ENCODE data around the gene HNRNPM.

The HNRNPM gene

DNA sequence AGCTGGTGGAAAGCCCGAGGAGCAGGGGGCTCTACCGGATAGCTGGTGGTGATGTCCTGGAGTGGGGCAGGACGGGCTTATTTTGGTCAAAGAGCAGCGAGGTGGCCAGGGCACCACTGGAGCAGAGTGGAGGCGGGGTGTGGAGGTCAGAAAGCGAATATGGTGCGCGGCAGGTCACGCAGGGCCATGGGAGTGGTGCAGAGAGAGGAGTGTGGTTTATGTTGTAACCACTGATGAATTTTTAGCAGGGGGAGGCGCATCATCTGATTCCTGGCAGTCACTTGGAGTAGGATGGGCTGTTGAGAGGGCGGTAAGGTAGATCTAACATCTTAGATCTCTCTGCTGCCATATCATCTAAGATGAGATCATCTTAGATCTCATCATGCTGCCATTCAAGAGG is 70.5 kb downstream of the HNRNPM start:
- ChIA-PET POLR2A (interaction anchor here (1.7 to 4.2 kb wide), 7 partner anchors 10 to 110 kb away, joined by 5 to 121 read pairs (median 18); partner anchors contain the start of gene MARCHF2), CTCF (no interaction called here)
- TF ChIP-seq L3MBTL2 (conservative IDR thresholded peaks at IDR 0.05) = no peak
- TF ChIP-seq SP1 (IDR thresholded peaks at IDR 0.05) = no peak
- TF ChIP-seq FOXA1 (IDR thresholded peaks at IDR 0.05) = no peak
- no peak for TF ChIP-seq FOXK2 (IDR thresholded peaks at IDR 0.05)
- no peak for TF ChIP-seq ARNT (IDR thresholded peaks at IDR 0.05)
- TF ChIP-seq LEF1 (IDR thresholded peaks at IDR 0.05; ENCODE audit: borderline replicate concordance) = no peak
- TF ChIP-seq FOXM1 (IDR thresholded peaks at IDR 0.05; ENCODE audit: borderline replicate concordance) = no peak
- TF ChIP-seq HDGF (IDR thresholded peaks at IDR 0.05; ENCODE audit: borderline replicate concordance) = no peak
- TF ChIP-seq NFRKB (IDR thresholded peaks at IDR 0.05) = no peak
- DNase-seq (ENCODE audit: extremely low spot score) = no peak

DNA sequence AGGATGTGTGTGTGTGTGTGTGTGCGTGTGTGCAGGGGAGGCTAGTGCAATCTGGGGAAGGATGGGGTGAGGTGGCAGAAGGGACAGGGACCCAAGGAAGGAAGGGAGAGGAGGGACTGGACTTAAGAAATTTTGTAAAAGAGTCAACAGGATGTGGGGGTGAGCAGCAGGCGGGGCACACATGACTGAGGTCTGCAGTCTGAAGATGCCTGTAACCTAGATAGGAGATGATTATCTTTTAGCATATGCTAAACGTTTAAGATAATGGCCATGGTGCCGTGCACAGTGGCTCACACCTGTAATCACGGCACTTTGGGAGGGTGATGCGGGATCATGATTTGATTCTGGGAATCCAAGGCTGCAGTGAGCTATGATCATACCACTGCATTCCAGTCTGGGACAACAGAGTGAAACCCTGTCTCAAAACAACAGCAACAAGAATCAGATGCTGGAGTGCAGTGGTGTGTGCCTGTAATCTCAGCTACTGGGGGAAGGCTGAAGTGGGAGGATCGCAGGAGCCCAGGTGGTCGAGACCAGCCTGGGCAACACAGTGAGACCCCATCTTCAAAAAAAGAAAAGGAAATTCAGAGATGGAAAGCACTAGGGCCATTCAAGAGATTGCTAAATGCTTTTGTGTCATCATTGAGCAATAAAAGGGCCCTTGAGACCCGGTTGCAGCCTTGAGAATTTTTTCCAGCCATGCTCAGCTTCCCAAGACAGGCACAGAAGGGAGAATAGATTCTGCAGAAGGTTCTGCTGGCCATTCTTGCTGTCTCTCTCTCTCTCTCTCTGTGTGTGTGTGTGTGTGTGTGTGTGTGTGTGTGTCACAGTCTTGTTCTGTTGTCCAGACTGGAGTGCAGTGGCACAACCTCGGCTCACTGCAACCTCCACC is 73.0 kb downstream of the HNRNPM start:
- ChIA-PET CTCF (no interaction called here), POLR2A (no interaction called here)
- DNase-seq (ENCODE audit: extremely low spot score) = no peak
- TF ChIP-seq NFRKB (IDR thresholded peaks at IDR 0.05) (no peak), FOXA1 (IDR thresholded peaks at IDR 0.05) (no peak), TARDBP (IDR thresholded peaks at IDR 0.05) (no peak)

DNA sequence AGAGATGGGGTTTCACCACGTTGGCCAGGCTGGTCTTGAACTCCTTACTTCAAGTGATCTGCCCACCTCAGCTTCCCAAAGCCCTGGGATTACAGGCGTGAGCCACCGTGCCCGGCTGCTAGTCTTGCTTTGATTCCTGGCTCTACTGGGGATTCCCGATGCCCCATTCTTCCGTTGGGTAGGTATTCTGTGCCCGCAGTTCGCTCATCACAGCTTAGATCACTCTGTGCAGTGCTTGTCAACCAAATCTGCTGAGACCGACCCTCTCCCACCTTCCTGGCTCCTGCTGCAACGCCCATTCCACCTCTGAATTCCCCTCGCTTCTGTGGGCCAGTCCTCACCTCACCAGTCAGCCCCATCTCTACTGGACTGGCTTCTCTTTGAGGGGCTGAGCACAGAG is 73.8 kb downstream of the HNRNPM start:
- ChIA-PET CTCF (no interaction called here), POLR2A (no interaction called here)
- no peak for DNase-seq (ENCODE audit: extremely low spot score)
- TF ChIP-seq ARNT (IDR thresholded peaks at IDR 0.05) (no peak), FOXK2 (IDR thresholded peaks at IDR 0.05) (no peak), SUZ12 (IDR thresholded peaks at IDR 0.05) (no peak), TARDBP (IDR thresholded peaks at IDR 0.05) (no peak), ZNF384 (IDR thresholded peaks at IDR 0.05) (no peak), LEF1 (IDR thresholded peaks at IDR 0.05; ENCODE audit: borderline replicate concordance) (no peak), BHLHE40 (IDR thresholded peaks at IDR 0.05; ENCODE audit: borderline replicate concordance) (no peak), L3MBTL2 (conservative IDR thresholded peaks at IDR 0.05) (no peak), FOXM1 (IDR thresholded peaks at IDR 0.05; ENCODE audit: borderline replicate concordance) (no peak), FOXA1 (IDR thresholded peaks at IDR 0.05) (no peak), NFRKB (IDR thresholded peaks at IDR 0.05) (no peak)
- TF ChIP-seq, protein P1, sequence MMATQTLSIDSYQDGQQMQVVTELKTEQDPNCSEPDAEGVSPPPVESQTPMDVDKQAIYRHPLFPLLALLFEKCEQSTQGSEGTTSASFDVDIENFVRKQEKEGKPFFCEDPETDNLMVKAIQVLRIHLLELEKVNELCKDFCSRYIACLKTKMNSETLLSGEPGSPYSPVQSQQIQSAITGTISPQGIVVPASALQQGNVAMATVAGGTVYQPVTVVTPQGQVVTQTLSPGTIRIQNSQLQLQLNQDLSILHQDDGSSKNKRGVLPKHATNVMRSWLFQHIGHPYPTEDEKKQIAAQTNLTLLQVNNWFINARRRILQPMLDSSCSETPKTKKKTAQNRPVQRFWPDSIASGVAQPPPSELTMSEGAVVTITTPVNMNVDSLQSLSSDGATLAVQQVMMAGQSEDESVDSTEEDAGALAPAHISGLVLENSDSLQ (IDR thresholded peaks at IDR 0.05) = no peak

DNA sequence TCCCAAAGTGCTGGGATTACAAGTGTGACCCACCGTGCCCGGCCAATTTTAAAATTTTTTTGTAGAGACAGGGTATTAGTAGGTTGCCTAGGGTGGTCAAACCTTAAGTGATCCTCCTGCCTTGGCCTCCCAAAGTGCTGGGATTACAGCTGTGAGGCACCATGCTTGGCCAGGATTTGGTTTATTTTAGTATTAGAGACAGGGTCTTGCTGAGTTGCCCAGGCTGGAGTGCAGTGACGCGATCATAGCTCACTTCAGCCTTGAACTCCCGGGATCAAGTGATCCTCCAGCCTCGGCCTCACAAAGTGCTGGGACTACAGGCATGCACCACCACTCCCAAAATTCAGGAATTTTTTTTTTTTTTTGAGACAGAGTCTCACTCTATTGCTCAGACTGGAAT is 74.6 kb downstream of the HNRNPM start:
- ChIA-PET POLR2A (no interaction called here), CTCF (no interaction called here)
- TF ChIP-seq FOXK2 (IDR thresholded peaks at IDR 0.05) = no peak
- no peak for TF ChIP-seq ZNF384 (IDR thresholded peaks at IDR 0.05)
- no peak for TF ChIP-seq SUZ12 (IDR thresholded peaks at IDR 0.05)
- TF ChIP-seq TARDBP (IDR thresholded peaks at IDR 0.05) = no peak
- no peak for TF ChIP-seq FOXA1 (IDR thresholded peaks at IDR 0.05)
- TF ChIP-seq L3MBTL2 (conservative IDR thresholded peaks at IDR 0.05) = no peak
- no peak for TF ChIP-seq ARNT (IDR thresholded peaks at IDR 0.05)
- TF ChIP-seq BHLHE40 (IDR thresholded peaks at IDR 0.05; ENCODE audit: borderline replicate concordance) = no peak
- no peak for TF ChIP-seq SP1 (IDR thresholded peaks at IDR 0.05)
- no peak for TF ChIP-seq LEF1 (IDR thresholded peaks at IDR 0.05; ENCODE audit: borderline replicate concordance)
- TF ChIP-seq FOXM1 (IDR thresholded peaks at IDR 0.05; ENCODE audit: borderline replicate concordance) = no peak
- no peak for TF ChIP-seq CTBP1 (IDR thresholded peaks at IDR 0.05; ENCODE audit: borderline replicate concordance)
- TF ChIP-seq ELF4 (IDR thresholded peaks at IDR 0.05) = no peak
- TF ChIP-seq HDGF (IDR thresholded peaks at IDR 0.05; ENCODE audit: borderline replicate concordance) = no peak
- no peak for TF ChIP-seq NFRKB (IDR thresholded peaks at IDR 0.05)
- TF ChIP-seq, protein P1 (IDR thresholded peaks at IDR 0.05) = no peak
- DNase-seq (ENCODE audit: extremely low spot score) = no peak

DNA sequence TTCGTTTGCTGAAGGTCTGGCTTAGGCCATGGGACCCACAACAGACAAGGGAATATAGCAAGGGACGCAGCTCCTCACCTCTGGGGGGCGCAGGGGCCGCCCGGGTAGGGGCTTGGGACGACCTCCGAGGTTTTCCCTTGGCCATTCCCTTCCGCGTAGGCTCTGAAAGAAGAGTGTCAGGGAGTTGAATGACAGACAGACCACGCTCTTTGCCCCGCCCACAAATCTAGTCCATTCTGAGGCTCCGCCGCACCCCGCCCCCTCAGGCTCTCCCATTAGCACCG is 80.6 kb downstream of the HNRNPM start:
- POLR2A ChIA-PET = interaction anchor here (7.4 kb wide), 1 partner anchor 10 kb away, joined by 121 read pairs; the partner anchor contains the start of gene ZNF414
- CTCF ChIA-PET = interaction anchor here (0.6 to 1.5 kb wide), 5 partner anchors 12 to 115 kb away, joined by 3 to 7 read pairs (median 4); partner anchors contain the start of genes MARCHF2 and ZNF414
- TF ChIP-seq, protein P1 (IDR thresholded peaks at IDR 0.05) = peak; percentile 97
- no peak for TF ChIP-seq LEF1 (IDR thresholded peaks at IDR 0.05; ENCODE audit: borderline replicate concordance)

DNA sequence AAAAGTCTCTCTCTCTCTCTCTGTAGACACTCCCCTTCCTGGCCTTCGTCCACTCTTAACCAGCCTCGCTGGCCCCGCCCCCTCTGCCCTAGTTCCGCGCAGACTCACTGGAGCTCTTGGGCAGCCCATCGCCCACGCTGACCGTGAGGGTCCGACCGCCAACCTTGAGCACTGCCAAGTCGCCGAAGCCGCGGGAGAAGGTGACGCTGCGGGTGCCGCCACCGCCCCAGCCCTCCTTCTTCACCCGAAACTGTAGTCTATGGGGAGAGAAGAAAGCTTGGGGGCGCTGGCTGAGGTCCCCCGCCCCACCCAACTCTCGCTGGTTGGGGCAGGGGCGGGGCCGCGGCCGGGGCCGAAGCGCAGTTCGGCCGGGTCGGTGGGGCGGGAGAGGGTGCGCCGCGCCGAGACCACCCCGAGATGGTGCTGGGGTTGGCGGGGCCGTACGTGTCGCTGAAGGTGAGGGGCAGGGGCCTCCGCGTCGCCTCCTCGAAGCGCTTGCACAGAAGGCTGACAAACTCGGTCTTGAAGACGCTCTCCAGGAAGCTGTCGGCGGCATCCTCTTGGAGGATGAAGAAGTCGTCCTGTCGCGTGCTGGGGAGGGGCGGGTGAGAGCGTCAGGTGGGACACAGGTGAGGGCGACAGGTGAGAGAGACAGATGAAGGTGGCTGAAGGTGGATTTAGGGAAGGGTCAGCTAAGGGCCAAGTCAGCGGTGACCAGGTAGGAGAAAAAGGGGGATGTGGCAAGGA is 81.7 kb downstream of the HNRNPM start:
- TF ChIP-seq FOXA1 (IDR thresholded peaks at IDR 0.05) = no peak
- no peak for TF ChIP-seq TARDBP (IDR thresholded peaks at IDR 0.05)
- peak; percentile 78 for TF ChIP-seq L3MBTL2 (conservative IDR thresholded peaks at IDR 0.05)
- POLR2A ChIA-PET = interaction anchor here (0.6 to 7.4 kb wide), 12 partner anchors 11 to 1242 kb away, joined by 3 to 121 read pairs (median 3); partner anchors contain the start of genes ZNF414 and ZNF846
- CTCF ChIA-PET = interaction anchor here (1.2 kb wide), 1 partner anchor 13 kb away, joined by 3 read pairs; the partner anchor contains the start of gene ZNF414
- DNase-seq (ENCODE audit: extremely low spot score) = peak; percentile 89

More for the DNA sequence above, 80.6 kb downstream of the HNRNPM start:
- no peak for DNase-seq (ENCODE audit: extremely low spot score)

All from HEK293T (cell line).